Liver (tissue), 3 donors: Measurements from ENCODE around the gene ETV3.

Experiments used
- CTCF ChIP-seq: fragments of 150-350 bp; IDR thresholded peaks from 2 replicates; pipeline ENCODE4 v1.5.1; 2017; ENCODE audit warnings: improper control_type of control experiment, low read depth, low read length; ENCODE audit not compliant: missing input control
- GABPA ChIP-seq, 2 donors: IDR thresholded peaks in 1 of 2; conservative IDR thresholded peaks in 1 of 2; 2 replicates each; pipeline ENCODE4 v1.6.1; 2016; ENCODE audit warnings: antibody characterized with exemption in 2 of 2, mild to moderate bottlenecking in 1 of 2, moderate library complexity in 1 of 2
- RAD21 ChIP-seq, 2 donors: IDR thresholded peaks; 2 replicates each; pipeline ENCODE4 v1.6.1; 2016; ENCODE audit warnings: antibody characterized with exemption in 2 of 2, mild to moderate bottlenecking in 2 of 2
- REST ChIP-seq: IDR thresholded peaks from 2 replicates; pipeline ENCODE4 v1.6.1; 2016; ENCODE audit warnings: antibody characterized with exemption, mild to moderate bottlenecking
- RXRA ChIP-seq, 2 donors: IDR thresholded peaks; 2 replicates each; pipeline ENCODE4 v1.6.1; 2017 to 2018; ENCODE audit warnings: antibody characterized with exemption in 2 of 2, mild to moderate bottlenecking in 1 of 2
- TAF1 ChIP-seq: conservative IDR thresholded peaks from 2 replicates; pipeline ENCODE4 v1.6.1; 2016; ENCODE audit warnings: antibody characterized with exemption, mild to moderate bottlenecking
- YY1 ChIP-seq: IDR thresholded peaks from 2 replicates; pipeline ENCODE4 v1.6.1; 2016; ENCODE audit warnings: antibody characterized with exemption, mild to moderate bottlenecking
- ZBTB33 ChIP-seq: IDR thresholded peaks from 2 replicates; pipeline ENCODE4 v1.6.1; 2016; ENCODE audit warnings: antibody characterized with exemption
- TF ChIP-seq, protein P1 (sequence below): IDR thresholded peaks from 2 replicates; pipeline ENCODE4 v1.6.1; 2016; ENCODE audit warnings: antibody characterized with exemption
- donor health status: healthy.
- donor health status: healthy.

- TF ChIP-seq CTCF (no peak), REST (no peak), YY1 (no peak), ZBTB33 (no peak), GABPA (IDR thresholded peaks at IDR 0.05 in 1 of 2, conservative IDR thresholded peaks at IDR 0.05 in 1 of 2) (no peak), RXRA (IDR thresholded peaks at IDR 0.05) (no peak), TAF1 (no peak), RAD21 (IDR thresholded peaks at IDR 0.05) (no peak)
- TF ChIP-seq, protein P1, sequence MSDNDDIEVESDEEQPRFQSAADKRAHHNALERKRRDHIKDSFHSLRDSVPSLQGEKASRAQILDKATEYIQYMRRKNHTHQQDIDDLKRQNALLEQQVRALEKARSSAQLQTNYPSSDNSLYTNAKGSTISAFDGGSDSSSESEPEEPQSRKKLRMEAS: no peak
These were observed 40.5 kb downstream of the ETV3 start for GRCh38 chr1:157097692-157098091.
